ENCODE data around the gene PARM1.

DNA sequence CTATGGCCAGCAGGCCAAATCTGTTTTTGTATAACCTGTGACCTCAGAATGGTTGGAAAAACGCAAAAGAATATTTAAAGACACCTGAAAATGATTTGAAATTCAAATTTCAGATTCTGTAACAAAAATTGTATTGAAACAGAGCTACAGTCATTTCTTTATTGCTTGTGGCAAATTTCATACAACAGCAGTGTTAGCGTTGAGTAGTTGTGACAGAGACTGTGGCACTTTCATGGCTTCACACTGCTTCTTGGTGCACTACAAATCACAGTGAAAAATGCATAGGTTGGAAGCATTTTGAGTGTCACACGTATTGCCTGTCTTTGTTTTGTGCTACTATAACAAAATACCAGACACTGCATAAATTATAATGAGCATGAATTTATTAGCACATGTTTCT is 12.2 kb upstream of the PARM1 start:
- TF ChIP-seq EP300 (IDR thresholded peaks at IDR 0.05): no peak
- no peak for TF ChIP-seq POLR2AphosphoS5 (IDR thresholded peaks at IDR 0.05)
- no peak for TF ChIP-seq CTCF (IDR thresholded peaks at IDR 0.05)
- no peak for TF ChIP-seq POLR2A (IDR thresholded peaks at IDR 0.05)
